Stimulated activated CD8-positive, alpha-beta memory T cell treated with anti-CD3 and anti-CD28 coated beads, Interleukin-12 subunit alpha, Interleukin-12 subunit beta, amount 100 ng/mL, for 24 hours (primary cell): ENCODE results near the gene MYMK.
"Not testable (repeated sequence)": the region's sequence is repeated elsewhere in the genome, so short reads cannot be mapped to it uniquely, and the experiment has no call there.

Experiments
- DNase-seq: peaks from one replicate; pipeline ENCODE4 v3.0.0-alpha.2; 2020; ENCODE audit errors: extremely low read depth

The MYMK gene

GRCh38 chr9:133524679-133525228 is at the start of gene MYMK:
Gene MYMK (minus strand): TSS chr9:133524959. CDS start chr9:133524844, 115 bp downstream.
- DNase-seq, result no peak

- no peak for DNase-seq
Measured at GRCh38 chr9:133573791-133574515, 49.2 kb upstream of the MYMK start.

GRCh38 chr9:133572821-133573361 is 48.1 kb upstream of the MYMK start:
- DNase-seq, result no peak

GRCh38 chr9:133571896-133572595 is 47.3 kb upstream of the MYMK start:
- DNase-seq, result no peak

- DNase-seq, result no peak
Measured at GRCh38 chr9:133571391-133571890, 46.7 kb upstream of the MYMK start.

GRCh38 chr9:133570691-133571080 is 45.9 kb upstream of the MYMK start:
- no peak for DNase-seq

- DNase-seq, result no peak
Measured at GRCh38 chr9:133569891-133570690, 45.3 kb upstream of the MYMK start.

- no peak for DNase-seq
Measured at GRCh38 chr9:133569121-133569785, 44.5 kb upstream of the MYMK start.

GRCh38 chr9:133568186-133568585 is 43.4 kb upstream of the MYMK start:
- no peak for DNase-seq

GRCh38 chr9:133566817-133567216 is 42.1 kb upstream of the MYMK start:
- no peak for DNase-seq

GRCh38 chr9:133566382-133566781 is 41.6 kb upstream of the MYMK start:
- DNase-seq, result no peak

- DNase-seq, result no peak
Measured at GRCh38 chr9:133564451-133565116, 39.8 kb upstream of the MYMK start.

GRCh38 chr9:133563814-133564213 is 39.1 kb upstream of the MYMK start:
- DNase-seq, result not testable (repeated sequence)

GRCh38 chr9:133563291-133563796 is 38.6 kb upstream of the MYMK start:
- no peak for DNase-seq

- DNase-seq, result no peak
Measured at GRCh38 chr9:133562611-133563290, 38.0 kb upstream of the MYMK start.

- no peak for DNase-seq
Measured at GRCh38 chr9:133561976-133562554, 37.3 kb upstream of the MYMK start.

- DNase-seq, result no peak
Measured at GRCh38 chr9:133560944-133561343, 36.2 kb upstream of the MYMK start.

GRCh38 chr9:133560311-133560710 is 35.6 kb upstream of the MYMK start:
- no peak for DNase-seq
